Trophoblast cell (in vitro differentiated cells and primary cell): Measurements from ENCODE around the gene ELK1.
A peak's percentile ranks its signal among the peaks of the same experiment; 100 is the strongest.

Source experiments
- DNase-seq, 2 donors: peaks; one replicate each; pipeline ENCODE4 v3.0.0-alpha.2; 2016
- H2AFZ ChIP-seq: 2 replicates; pipeline ENCODE4 v1.6.1; 2013; ENCODE audit warnings: low read length, moderate library complexity, mild to moderate bottlenecking; ENCODE audit not compliant: insufficient read depth, poor library complexity
- H2AK5ac ChIP-seq: 2 replicates; pipeline ENCODE4 v1.6.1; 2013; ENCODE audit warnings: mild to moderate bottlenecking, low read length
- H2BK120ac ChIP-seq: 2 replicates; pipeline ENCODE4 v1.6.1; 2013; ENCODE audit warnings: low read length, mild to moderate bottlenecking, moderate library complexity; ENCODE audit not compliant: insufficient read depth, poor library complexity
- H2BK12ac ChIP-seq: 2 replicates; pipeline ENCODE4 v1.6.1; 2013; ENCODE audit warnings: mild to moderate bottlenecking, low read length, moderate library complexity
- H2BK5ac ChIP-seq: 2 replicates; pipeline ENCODE4 v1.6.1; 2013; ENCODE audit warnings: low read length, low read depth, moderate library complexity, mild to moderate bottlenecking; ENCODE audit not compliant: poor library complexity
- H3K14ac ChIP-seq: 2 replicates; pipeline ENCODE4 v1.6.1; 2013; ENCODE audit warnings: mild to moderate bottlenecking, low read length
- H3K18ac ChIP-seq: 2 replicates; pipeline ENCODE4 v1.6.1; 2013; ENCODE audit warnings: mild to moderate bottlenecking, low read length
- H3K23ac ChIP-seq: 2 replicates; pipeline ENCODE4 v1.6.1; 2013; ENCODE audit warnings: low read length
- H3K27ac ChIP-seq: 2 replicates; pipeline ENCODE4 v1.5.1; 2013; ENCODE audit warnings: low read depth, mild to moderate bottlenecking, inconsistent platforms, low read length, moderate library complexity
- H3K27me3 ChIP-seq: 2 replicates; pipeline ENCODE4 v1.6.1; 2013; ENCODE audit warnings: inconsistent platforms, mild to moderate bottlenecking, low read length, moderate library complexity; ENCODE audit not compliant: insufficient read depth
- H3K36me3 ChIP-seq, 2 experiments: 1 replicate in 1 of 2; 2 replicates in 1 of 2; pipeline ENCODE4 v1.6.1; 2013; ENCODE audit warnings: low read length in 2 of 2, mild to moderate bottlenecking in 2 of 2, moderate library complexity in 1 of 2; ENCODE audit not compliant: insufficient read depth in 2 of 2, control insufficient read depth in 1 of 2
- H3K4ac ChIP-seq: 2 replicates; pipeline ENCODE4 v1.6.1; 2013; ENCODE audit warnings: low read depth, mild to moderate bottlenecking, low read length, moderate library complexity
- H3K4me1 ChIP-seq, 2 experiments: 1 replicate in 1 of 2; 2 replicates in 1 of 2; pipeline ENCODE4 v1.6.1; 2013; ENCODE audit warnings: low read length in 2 of 2, mild to moderate bottlenecking in 2 of 2, moderate library complexity in 1 of 2; ENCODE audit not compliant: insufficient read depth in 2 of 2, control insufficient read depth in 1 of 2
- H3K4me2 ChIP-seq: 2 replicates; pipeline ENCODE4 v1.6.1; 2013; ENCODE audit warnings: inconsistent platforms, mild to moderate bottlenecking, low read length, moderate library complexity
- H3K4me3 ChIP-seq: 2 replicates; pipeline ENCODE4 v1.5.1; 2013; ENCODE audit warnings: mild to moderate bottlenecking, low read depth, low read length, inconsistent platforms
- H3K79me1 ChIP-seq: one replicate; pipeline ENCODE4 v1.6.1; 2013; ENCODE audit warnings: low read length
- H3K79me2 ChIP-seq: 2 replicates; pipeline ENCODE4 v1.6.1; 2013; ENCODE audit warnings: low read length, mild to moderate bottlenecking; ENCODE audit not compliant: control insufficient read depth, insufficient read depth, poor library complexity
- H3K9ac ChIP-seq: 2 replicates; pipeline ENCODE4 v1.6.1; 2013; ENCODE audit warnings: mild to moderate bottlenecking, low read length
- H3K9me3 ChIP-seq: 2 replicates; pipeline ENCODE4 v1.6.1; 2013; ENCODE audit warnings: low read depth, mild to moderate bottlenecking, control low read depth, inconsistent platforms, low read length; ENCODE audit not compliant: insufficient read depth
- H4K12ac ChIP-seq: 2 replicates; pipeline ENCODE4 v1.6.1; 2013; ENCODE audit warnings: low read depth, mild to moderate bottlenecking, low read length, moderate library complexity
- H4K8ac ChIP-seq: 2 replicates; pipeline ENCODE4 v1.6.1; 2013; ENCODE audit warnings: low read depth, mild to moderate bottlenecking, low read length, moderate library complexity
- H4K91ac ChIP-seq: one replicate; pipeline ENCODE4 v1.6.1; 2013; ENCODE audit warnings: low read depth, mild to moderate bottlenecking, low read length, moderate library complexity
- WGBS: extraction: QIAGEN DNeasy Blood & Tissue Kit; methylation state at CpG from one replicate; pipeline ENCODE4 v1.1.7; 2013; ENCODE audit warnings: missing lambda C conversion rate; ENCODE audit not compliant: insufficient read length, insufficient coverage; ENCODE audit errors: extremely low coverage; 5-methylcytosine and 5-hydroxymethylcytosine counted together

ELK1 gene

DNA sequence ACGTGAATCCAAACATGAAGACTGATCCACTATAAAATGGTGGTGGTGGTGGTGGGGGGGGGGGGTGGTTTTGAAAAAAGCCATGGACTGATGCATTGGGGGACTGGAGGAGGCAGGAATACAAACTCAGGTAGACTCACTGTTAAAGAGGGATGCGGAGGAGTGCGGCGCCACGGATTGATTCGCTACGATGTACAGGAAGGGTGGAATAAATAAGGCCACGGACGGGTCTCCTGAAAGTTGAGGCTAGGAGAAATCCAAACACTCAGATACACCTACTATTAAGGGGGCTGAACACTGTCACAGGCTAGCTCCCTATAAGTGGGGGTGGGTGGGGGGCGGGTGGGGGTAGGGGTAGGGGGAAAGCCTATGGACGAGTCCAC, 591 bp downstream of the ELK1 start:
- Histone ChIP-seq H2BK12ac (no peak overlapping the region), H3K4me2 (peak overlapping the region; percentile 78)

DNA sequence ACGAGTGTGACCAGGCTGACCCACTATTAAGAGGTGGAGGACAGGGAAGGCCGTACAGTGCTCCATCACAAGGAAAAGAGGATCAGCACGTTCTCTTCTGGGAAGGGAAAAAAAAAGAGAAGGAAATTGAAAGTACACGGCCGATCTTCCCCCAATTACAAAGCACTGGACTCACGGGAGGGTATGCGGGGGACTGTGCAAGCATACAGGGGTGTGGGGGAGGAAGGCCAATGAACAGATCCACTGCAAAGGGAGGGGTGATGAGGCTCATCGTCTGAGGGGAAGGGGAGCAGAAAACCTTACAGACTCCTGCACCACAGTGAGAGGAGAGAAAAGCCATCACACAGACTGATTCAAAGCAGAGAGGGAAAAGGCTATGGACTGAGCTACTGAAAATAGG, 1.1 kb downstream of the ELK1 start:
- no peak for DNase-seq
- H3K4me1 ChIP-seq = peaks cover 4 to 6% of the 10 kb centered on the region in 2 experiments
- no CpG with 5 or more reads among the region's 8 CpGs for WGBS
- H3K9me3 ChIP-seq = no peaks in the 10 kb centered on the region
- no peak overlapping the region for H2BK12ac ChIP-seq
- H3K27ac ChIP-seq = no peak overlapping the region
- H3K18ac ChIP-seq = no peak overlapping the region
- H4K12ac ChIP-seq = no peak overlapping the region
- no peak overlapping the region for H3K4ac ChIP-seq
- no peak overlapping the region for H2BK120ac ChIP-seq
- peak overlapping the region; percentile 78 for H3K4me2 ChIP-seq
- H3K9ac ChIP-seq = no peak overlapping the region
- no peak overlapping the region for H3K14ac ChIP-seq
- no peaks in the 10 kb centered on the region for H3K27me3 ChIP-seq
- H3K79me2 ChIP-seq = peaks cover 3% of the 10 kb centered on the region
- no peak overlapping the region for H3K4me3 ChIP-seq
- H3K23ac ChIP-seq = no peak overlapping the region
- no peak overlapping the region for H2AFZ ChIP-seq
- H2AK5ac ChIP-seq = no peak overlapping the region
- peaks cover 0 to 2% of the 10 kb centered on the region in 2 experiments for H3K36me3 ChIP-seq
- H4K8ac ChIP-seq = no peak overlapping the region
- H4K91ac ChIP-seq = no peak overlapping the region
- H3K79me1 ChIP-seq = peaks cover 6% of the 10 kb centered on the region
- H2BK5ac ChIP-seq = no peak overlapping the region

More for the DNA sequence above, 591 bp downstream of the ELK1 start:
- peaks cover 6% of the 10 kb centered on the region for H3K79me1 ChIP-seq
- H3K79me2 ChIP-seq = peaks cover 3% of the 10 kb centered on the region
- no peak overlapping the region for H2BK120ac ChIP-seq
- H2AK5ac ChIP-seq = no peak overlapping the region
- H3K9ac ChIP-seq = no peak overlapping the region
- no peaks in the 10 kb centered on the region for H3K9me3 ChIP-seq
- no peak overlapping the region for H3K23ac ChIP-seq
- no peak overlapping the region for H3K14ac ChIP-seq
- H3K27ac ChIP-seq = no peak overlapping the region
- no peaks in the 10 kb centered on the region for H3K27me3 ChIP-seq
- no peak overlapping the region for H4K91ac ChIP-seq
- no peak overlapping the region for H3K4ac ChIP-seq
- peak overlapping the region; percentile 98 for H3K4me3 ChIP-seq
- no peak overlapping the region for H3K18ac ChIP-seq
- DNase-seq = no peak
- no peak overlapping the region for H4K8ac ChIP-seq
- H2BK5ac ChIP-seq = no peak overlapping the region
- H4K12ac ChIP-seq = peak overlapping the region; percentile 88
- H3K4me1 ChIP-seq = peaks cover 4 to 6% of the 10 kb centered on the region in 2 experiments
- H3K36me3 ChIP-seq = peaks cover 0 to 2% of the 10 kb centered on the region in 2 experiments
- H2AFZ ChIP-seq = no peak overlapping the region
- WGBS = no CpG with 5 or more reads among the region's 11 CpGs

DNA sequence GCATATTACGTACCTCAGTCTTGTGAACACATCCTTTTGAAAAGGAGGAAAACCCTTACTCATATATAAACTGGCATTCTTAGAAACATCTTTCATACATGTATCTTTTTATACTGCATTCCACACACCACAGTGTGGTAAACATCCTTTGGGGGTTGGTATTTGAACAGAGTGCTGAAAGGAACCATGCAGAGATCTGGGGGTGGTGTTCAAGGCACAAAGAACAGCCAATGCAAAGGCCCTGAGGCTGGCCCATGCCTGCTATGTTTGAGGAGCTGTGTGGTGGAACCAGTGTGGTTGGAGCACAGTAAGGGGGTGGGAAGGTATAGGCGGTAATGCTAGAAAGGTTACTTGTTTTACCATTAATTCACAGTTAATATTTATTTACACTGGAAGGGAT, 2.0 kb downstream of the ELK1 start:
- Histone ChIP-seq H3K27ac (no peak overlapping the region), H4K8ac (no peak overlapping the region)
- WGBS = no CpG with 5 or more reads among the region's 2 CpGs

DNA sequence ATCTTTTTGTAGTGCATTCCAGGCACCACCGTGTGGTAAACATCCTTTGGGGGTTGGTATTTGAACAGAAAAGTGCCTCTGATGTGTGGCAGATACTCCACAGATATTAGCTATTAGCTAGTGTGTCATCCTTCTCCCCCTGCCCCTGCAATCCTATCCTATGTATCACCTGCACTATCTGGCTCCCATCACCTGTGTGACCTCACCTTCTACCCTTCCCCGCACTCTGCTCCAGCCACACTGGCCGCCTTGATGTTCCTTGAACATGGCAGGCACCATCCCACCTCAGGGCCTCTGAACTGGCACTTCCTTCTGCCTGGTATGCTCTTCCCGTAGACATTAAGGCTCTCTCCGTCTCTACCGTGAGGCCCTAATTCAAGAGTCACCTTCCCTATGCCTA, 3.7 kb downstream of the ELK1 start:
- no peak overlapping the region for H3K4ac ChIP-seq
- no peak overlapping the region for H2AK5ac ChIP-seq
- no peak overlapping the region for H4K8ac ChIP-seq
- H3K4me1 ChIP-seq = peaks cover 4 to 6% of the 10 kb centered on the region in 2 experiments
- H3K79me2 ChIP-seq = peaks cover 3% of the 10 kb centered on the region
- H2BK5ac ChIP-seq = no peak overlapping the region
- no peak overlapping the region for H3K4me2 ChIP-seq
- no peak overlapping the region for H3K23ac ChIP-seq
- H3K18ac ChIP-seq = no peak overlapping the region
- H3K36me3 ChIP-seq = no peaks in the 10 kb centered on the region
- no peak overlapping the region for H4K12ac ChIP-seq
- H3K14ac ChIP-seq = no peak overlapping the region
- H2BK120ac ChIP-seq = no peak overlapping the region
- peak; percentile 23 to 36 for DNase-seq
- no peak overlapping the region for H2BK12ac ChIP-seq
- H3K79me1 ChIP-seq = peaks cover 6% of the 10 kb centered on the region
- no peak overlapping the region for H2AFZ ChIP-seq
- no peaks in the 10 kb centered on the region for H3K9me3 ChIP-seq
- peak overlapping the region; percentile 26 for H3K27ac ChIP-seq
- no peaks in the 10 kb centered on the region for H3K27me3 ChIP-seq
- H3K4me3 ChIP-seq = no peak overlapping the region
- H3K9ac ChIP-seq = no peak overlapping the region
- no peak overlapping the region for H4K91ac ChIP-seq
- no CpG with 5 or more reads among the region's 6 CpGs for WGBS

More for the DNA sequence above, 2.0 kb downstream of the ELK1 start:
- H3K36me3 ChIP-seq = peaks cover 0 to 2% of the 10 kb centered on the region in 2 experiments
- H3K4ac ChIP-seq = no peak overlapping the region
- H3K27me3 ChIP-seq = no peaks in the 10 kb centered on the region
- H3K9ac ChIP-seq = no peak overlapping the region
- no peak overlapping the region for H3K14ac ChIP-seq
- peaks cover 4 to 6% of the 10 kb centered on the region in 2 experiments for H3K4me1 ChIP-seq
- no peak for DNase-seq
- H4K12ac ChIP-seq = no peak overlapping the region
- H2BK5ac ChIP-seq = no peak overlapping the region
- H2BK12ac ChIP-seq = no peak overlapping the region
- H3K23ac ChIP-seq = no peak overlapping the region
- H2AFZ ChIP-seq = no peak overlapping the region
- no peak overlapping the region for H2BK120ac ChIP-seq
- no peak overlapping the region for H3K4me3 ChIP-seq
- H3K79me1 ChIP-seq = peaks cover 6% of the 10 kb centered on the region
- H3K9me3 ChIP-seq = no peaks in the 10 kb centered on the region
- H3K18ac ChIP-seq = no peak overlapping the region
- no peak overlapping the region for H3K4me2 ChIP-seq
- H3K79me2 ChIP-seq = peaks cover 3% of the 10 kb centered on the region
- H2AK5ac ChIP-seq = no peak overlapping the region
- no peak overlapping the region for H4K91ac ChIP-seq
